Neural cell (in vitro differentiated cells): ENCODE data around the gene RPL31. TPM values are rescaled to one million over a fixed set of nuclear protein-coding genes. Genes with fewer than 3 reads are reported as not detected.

Source experiments
- H2AFZ ChIP-seq: fragments of 200-600, 300-800 bp; sonication (generic), shearing (Covaris generic); 2 replicates; pipeline ENCODE4 v1.6.0; 2014; ENCODE audit warnings: low read depth, mild to moderate bottlenecking, antibody characterized with exemption, low read length, moderate library complexity
- H3F3A ChIP-seq: fragments of 200-600 bp; shearing (Covaris generic); 2 replicates; pipeline ENCODE4 v1.6.1; 2016; ENCODE audit warnings: mild to moderate bottlenecking, moderate library complexity, mixed read lengths, antibody characterized with exemption, low read length; ENCODE audit not compliant: insufficient read depth, poor library complexity, severe bottlenecking
- H3K27ac ChIP-seq: fragments of 200-600, 300-800 bp; sonication (generic), shearing (Covaris generic); 2 replicates; pipeline ENCODE4 v1.5.1; 2014; ENCODE audit warnings: mild to moderate bottlenecking, low read length, moderate library complexity
- H3K27me3 ChIP-seq: fragments of 300-800, 200-600 bp; sonication (generic), shearing (Covaris generic); 2 replicates; pipeline ENCODE4 v1.6.0; 2014; ENCODE audit warnings: mild to moderate bottlenecking, low read depth, low read length, moderate library complexity; ENCODE audit not compliant: insufficient read depth
- H3K36me3 ChIP-seq: fragments of 300-800, 200-600 bp; sonication (generic), shearing (Covaris generic); 2 replicates; pipeline ENCODE4 v1.5.1; 2014; ENCODE audit warnings: mild to moderate bottlenecking, antibody characterized with exemption, low read length, moderate library complexity; ENCODE audit not compliant: insufficient read depth
- H3K4me2 ChIP-seq: fragments of 300-800, 200-600 bp; sonication (generic), shearing (Covaris generic); 2 replicates; pipeline ENCODE4 v1.6.0; 2014; ENCODE audit warnings: mild to moderate bottlenecking, low read length
- H3K4me3 ChIP-seq: fragments of 300-800, 200-600 bp; sonication (generic), shearing (Covaris generic); 2 replicates; pipeline ENCODE4 v1.5.1; 2014; ENCODE audit warnings: mild to moderate bottlenecking, low read length, moderate library complexity
- H3K79me2 ChIP-seq: fragments of 200-600 bp; shearing (Covaris generic); replicated peaks from 2 replicates; pipeline ENCODE4 v1.6.0; 2014; ENCODE audit warnings: mild to moderate bottlenecking, low read length, moderate library complexity; ENCODE audit not compliant: insufficient read depth
- H3K9ac ChIP-seq: fragments of 300-800, 200-600 bp; sonication (generic), shearing (Covaris generic); 2 replicates; pipeline ENCODE4 v1.6.1; 2016; ENCODE audit warnings: mild to moderate bottlenecking, low read length, mixed read lengths
- H3K9me2 ChIP-seq: fragments of 200-600 bp; shearing (Covaris generic); 2 replicates; pipeline ENCODE4 v1.6.1; 2016; ENCODE audit warnings: mild to moderate bottlenecking, low read length, mixed read lengths; ENCODE audit not compliant: insufficient read depth
- H3K9me3 ChIP-seq: fragments of 200-600, 300-800 bp; sonication (generic), shearing (Covaris generic); 2 replicates; pipeline ENCODE4 v1.6.1; 2016; ENCODE audit warnings: mild to moderate bottlenecking, mixed run types, low read length, moderate library complexity, mixed read lengths
- H4K20me1 ChIP-seq: fragments of 200-600 bp; shearing (Covaris generic); 2 replicates; pipeline ENCODE4 v1.6.1; 2016; ENCODE audit warnings: mild to moderate bottlenecking, mixed run types; ENCODE audit not compliant: insufficient read depth
- EP300 ChIP-seq: fragments of 450-650 bp; conservative IDR thresholded peaks from 2 replicates; pipeline ENCODE4 v1.6.1; 2014; ENCODE audit warnings: antibody characterized with exemption, mild to moderate bottlenecking, moderate library complexity; ENCODE audit not compliant: poor library complexity, severe bottlenecking
- EZH2 ChIP-seq: fragments of 200-600, 300-800 bp; shearing (Covaris generic), sonication (generic); IDR thresholded peaks from 2 replicates; pipeline ENCODE4 v1.6.1; 2014; ENCODE audit warnings: antibody characterized with exemption, low read length, borderline replicate concordance, mild to moderate bottlenecking; ENCODE audit not compliant: insufficient read depth, poor library complexity, severe bottlenecking
- MXI1 ChIP-seq: fragments of 450-650 bp; conservative IDR thresholded peaks from 2 replicates; pipeline ENCODE4 v1.6.1; 2014; ENCODE audit warnings: antibody characterized with exemption, mild to moderate bottlenecking; ENCODE audit not compliant: poor library complexity, severe bottlenecking
- POLR2AphosphoS5 ChIP-seq: IDR thresholded peaks from 2 replicates; pipeline ENCODE4 v1.6.1; 2012
- RAD21 ChIP-seq: fragments of 450-650 bp; conservative IDR thresholded peaks from 2 replicates; pipeline ENCODE4 v1.6.1; 2014; ENCODE audit warnings: antibody characterized with exemption, mild to moderate bottlenecking, moderate library complexity
- SMC3 ChIP-seq: fragments of 450-650 bp; conservative IDR thresholded peaks from 2 replicates; pipeline ENCODE4 v1.6.1; 2014; ENCODE audit warnings: antibody characterized with exemption, mild to moderate bottlenecking, moderate library complexity; ENCODE audit not compliant: poor library complexity
- TAF1 ChIP-seq: IDR thresholded peaks from 2 replicates; pipeline ENCODE4 v1.6.1; 2012; ENCODE audit warnings: low read depth
- polyA plus RNA-seq: library from polyadenylated mRNA; depleted of rRNA; stranded (reverse); fragments of >200 nt; gene quantifications from 2 replicates; pipeline ENCODE4 v1.2.3, GENCODE V29; 2014
- TF ChIP-seq, protein P1 (sequence below): fragments of 450-650 bp; IDR thresholded peaks from 2 replicates; pipeline ENCODE4 v1.5.1; 2014; ENCODE audit warnings: antibody characterized with exemption, mild to moderate bottlenecking, moderate library complexity; ENCODE audit not compliant: poor library complexity, severe bottlenecking
- TF ChIP-seq, protein P2 (sequence below): IDR thresholded peaks from 2 replicates; pipeline ENCODE4 v1.6.1; 2012; ENCODE audit warnings: borderline replicate concordance

The RPL31 gene
- polyA plus RNA-seq, 1 donor from 2014 or later: 1,555 TPM

DNA sequence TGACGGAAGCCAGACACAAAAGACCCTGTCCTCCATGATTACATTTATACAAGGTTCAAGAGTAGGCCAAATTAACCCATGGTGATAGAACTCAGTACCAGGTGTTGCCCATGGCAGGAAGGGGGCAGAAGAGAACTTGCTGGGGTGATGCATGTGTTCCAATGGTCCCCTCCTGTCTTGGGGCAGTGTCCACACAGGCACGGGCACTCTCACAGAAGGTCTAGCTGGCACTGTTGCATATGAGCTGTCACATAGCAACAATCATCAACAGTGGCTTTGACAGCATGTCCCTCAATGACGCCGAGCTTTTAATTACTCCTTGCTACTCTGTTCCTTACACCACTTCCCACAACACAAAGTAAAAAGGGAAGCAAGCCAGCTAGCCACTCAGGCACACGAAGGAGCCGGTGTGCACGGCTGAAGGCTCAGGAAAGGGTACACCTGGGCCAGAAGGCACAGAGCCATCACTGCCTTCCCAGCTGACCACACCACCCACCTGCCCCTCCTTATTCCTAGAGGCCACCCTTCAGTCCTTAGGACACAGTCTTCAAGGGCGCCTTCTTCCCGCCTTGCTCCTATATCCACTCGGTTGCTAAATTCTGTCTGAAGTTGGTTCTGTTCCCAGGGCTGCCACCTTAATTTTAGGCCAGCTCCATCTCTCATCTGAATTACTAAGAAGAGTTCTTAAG is 28.9 kb downstream of the RPL31 start:
- Histone ChIP-seq H3K27ac (no peak overlapping the region), H3K4me3 (no peak overlapping the region), H3K36me3 (no peaks in the 10 kb centered on the region), H4K20me1 (no peaks in the 10 kb centered on the region), H3K79me2 (no peaks in the 10 kb centered on the region), H3K9me3 (no peaks in the 10 kb centered on the region), H3F3A (no peaks in the 10 kb centered on the region), H3K9me2 (no peaks in the 10 kb centered on the region), H3K9ac (no peak overlapping the region), H3K4me2 (no peak overlapping the region), H2AFZ (no peak overlapping the region), H3K27me3 (no peaks in the 10 kb centered on the region)
- TF ChIP-seq POLR2AphosphoS5 (no peak), EZH2 (no peak), RAD21 (no peak), SMC3 (no peak), EP300 (no peak), TAF1 (no peak), MXI1 (no peak)
- TF ChIP-seq, protein P1, sequence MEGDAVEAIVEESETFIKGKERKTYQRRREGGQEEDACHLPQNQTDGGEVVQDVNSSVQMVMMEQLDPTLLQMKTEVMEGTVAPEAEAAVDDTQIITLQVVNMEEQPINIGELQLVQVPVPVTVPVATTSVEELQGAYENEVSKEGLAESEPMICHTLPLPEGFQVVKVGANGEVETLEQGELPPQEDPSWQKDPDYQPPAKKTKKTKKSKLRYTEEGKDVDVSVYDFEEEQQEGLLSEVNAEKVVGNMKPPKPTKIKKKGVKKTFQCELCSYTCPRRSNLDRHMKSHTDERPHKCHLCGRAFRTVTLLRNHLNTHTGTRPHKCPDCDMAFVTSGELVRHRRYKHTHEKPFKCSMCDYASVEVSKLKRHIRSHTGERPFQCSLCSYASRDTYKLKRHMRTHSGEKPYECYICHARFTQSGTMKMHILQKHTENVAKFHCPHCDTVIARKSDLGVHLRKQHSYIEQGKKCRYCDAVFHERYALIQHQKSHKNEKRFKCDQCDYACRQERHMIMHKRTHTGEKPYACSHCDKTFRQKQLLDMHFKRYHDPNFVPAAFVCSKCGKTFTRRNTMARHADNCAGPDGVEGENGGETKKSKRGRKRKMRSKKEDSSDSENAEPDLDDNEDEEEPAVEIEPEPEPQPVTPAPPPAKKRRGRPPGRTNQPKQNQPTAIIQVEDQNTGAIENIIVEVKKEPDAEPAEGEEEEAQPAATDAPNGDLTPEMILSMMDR: no peak
- TF ChIP-seq, protein P2, sequence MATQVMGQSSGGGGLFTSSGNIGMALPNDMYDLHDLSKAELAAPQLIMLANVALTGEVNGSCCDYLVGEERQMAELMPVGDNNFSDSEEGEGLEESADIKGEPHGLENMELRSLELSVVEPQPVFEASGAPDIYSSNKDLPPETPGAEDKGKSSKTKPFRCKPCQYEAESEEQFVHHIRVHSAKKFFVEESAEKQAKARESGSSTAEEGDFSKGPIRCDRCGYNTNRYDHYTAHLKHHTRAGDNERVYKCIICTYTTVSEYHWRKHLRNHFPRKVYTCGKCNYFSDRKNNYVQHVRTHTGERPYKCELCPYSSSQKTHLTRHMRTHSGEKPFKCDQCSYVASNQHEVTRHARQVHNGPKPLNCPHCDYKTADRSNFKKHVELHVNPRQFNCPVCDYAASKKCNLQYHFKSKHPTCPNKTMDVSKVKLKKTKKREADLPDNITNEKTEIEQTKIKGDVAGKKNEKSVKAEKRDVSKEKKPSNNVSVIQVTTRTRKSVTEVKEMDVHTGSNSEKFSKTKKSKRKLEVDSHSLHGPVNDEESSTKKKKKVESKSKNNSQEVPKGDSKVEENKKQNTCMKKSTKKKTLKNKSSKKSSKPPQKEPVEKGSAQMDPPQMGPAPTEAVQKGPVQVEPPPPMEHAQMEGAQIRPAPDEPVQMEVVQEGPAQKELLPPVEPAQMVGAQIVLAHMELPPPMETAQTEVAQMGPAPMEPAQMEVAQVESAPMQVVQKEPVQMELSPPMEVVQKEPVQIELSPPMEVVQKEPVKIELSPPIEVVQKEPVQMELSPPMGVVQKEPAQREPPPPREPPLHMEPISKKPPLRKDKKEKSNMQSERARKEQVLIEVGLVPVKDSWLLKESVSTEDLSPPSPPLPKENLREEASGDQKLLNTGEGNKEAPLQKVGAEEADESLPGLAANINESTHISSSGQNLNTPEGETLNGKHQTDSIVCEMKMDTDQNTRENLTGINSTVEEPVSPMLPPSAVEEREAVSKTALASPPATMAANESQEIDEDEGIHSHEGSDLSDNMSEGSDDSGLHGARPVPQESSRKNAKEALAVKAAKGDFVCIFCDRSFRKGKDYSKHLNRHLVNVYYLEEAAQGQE: no peak

DNA sequence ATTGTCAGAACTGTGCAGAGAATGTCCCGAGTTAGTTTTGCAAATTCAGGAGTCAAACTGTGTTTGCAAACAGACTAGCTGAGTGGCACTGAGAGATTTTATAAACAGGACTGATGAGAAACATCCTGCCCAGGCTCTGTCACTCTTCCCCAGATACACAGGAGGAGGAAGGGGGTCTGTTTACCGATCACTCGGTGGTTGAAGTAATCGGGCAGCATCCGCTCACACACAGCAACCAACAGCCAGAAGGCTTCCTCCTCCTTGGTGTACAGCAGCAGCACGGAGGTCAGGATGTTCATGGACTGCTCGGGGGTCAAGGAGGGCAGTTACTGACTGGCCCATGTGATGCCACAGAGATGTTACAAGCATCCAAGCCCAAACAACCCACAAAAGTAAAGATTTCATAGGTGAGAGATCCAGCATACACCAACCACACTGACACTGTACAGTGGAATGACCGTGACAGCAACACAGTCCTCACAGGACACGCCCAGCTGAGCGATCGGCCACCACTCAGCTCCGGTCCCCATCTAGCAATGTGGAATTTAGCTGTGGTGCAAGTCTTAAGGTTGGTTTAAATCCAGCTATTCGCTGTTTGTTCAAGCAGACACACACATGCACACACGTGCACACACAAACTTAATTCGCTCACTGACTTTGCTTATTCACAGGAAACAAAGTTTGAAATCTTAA is 30.1 kb downstream of the RPL31 start:
- H4K20me1 ChIP-seq: no peaks in the 10 kb centered on the region
- no peaks in the 10 kb centered on the region for H3K36me3 ChIP-seq
- no peak overlapping the region for H3K27ac ChIP-seq
- H3F3A ChIP-seq: no peaks in the 10 kb centered on the region
- no peak overlapping the region for H3K4me3 ChIP-seq
- no peaks in the 10 kb centered on the region for H3K79me2 ChIP-seq
- no peaks in the 10 kb centered on the region for H3K9me3 ChIP-seq
- H3K27me3 ChIP-seq: no peaks in the 10 kb centered on the region
- no peak overlapping the region for H3K4me2 ChIP-seq
- H2AFZ ChIP-seq: no peak overlapping the region
- H3K9me2 ChIP-seq: no peaks in the 10 kb centered on the region
- H3K9ac ChIP-seq: no peak overlapping the region
- TF ChIP-seq MXI1: no peak
- TF ChIP-seq, protein P1: no peak
- TF ChIP-seq EP300: no peak
- TF ChIP-seq EZH2: no peak
- no peak for TF ChIP-seq TAF1
- TF ChIP-seq POLR2AphosphoS5: no peak
- TF ChIP-seq, protein P2: no peak
- TF ChIP-seq RAD21: no peak
- TF ChIP-seq SMC3: no peak
